Anterior cingulate cortex (tissue), 58 donors: ENCODE measurements around the gene AMBRA1.

Source experiments
- DNase-seq, 58 donors: peaks; one replicate each; lab custom pipeline; 2025; lab: John Stamatoyannopoulos, UW

The AMBRA1 gene

DNA sequence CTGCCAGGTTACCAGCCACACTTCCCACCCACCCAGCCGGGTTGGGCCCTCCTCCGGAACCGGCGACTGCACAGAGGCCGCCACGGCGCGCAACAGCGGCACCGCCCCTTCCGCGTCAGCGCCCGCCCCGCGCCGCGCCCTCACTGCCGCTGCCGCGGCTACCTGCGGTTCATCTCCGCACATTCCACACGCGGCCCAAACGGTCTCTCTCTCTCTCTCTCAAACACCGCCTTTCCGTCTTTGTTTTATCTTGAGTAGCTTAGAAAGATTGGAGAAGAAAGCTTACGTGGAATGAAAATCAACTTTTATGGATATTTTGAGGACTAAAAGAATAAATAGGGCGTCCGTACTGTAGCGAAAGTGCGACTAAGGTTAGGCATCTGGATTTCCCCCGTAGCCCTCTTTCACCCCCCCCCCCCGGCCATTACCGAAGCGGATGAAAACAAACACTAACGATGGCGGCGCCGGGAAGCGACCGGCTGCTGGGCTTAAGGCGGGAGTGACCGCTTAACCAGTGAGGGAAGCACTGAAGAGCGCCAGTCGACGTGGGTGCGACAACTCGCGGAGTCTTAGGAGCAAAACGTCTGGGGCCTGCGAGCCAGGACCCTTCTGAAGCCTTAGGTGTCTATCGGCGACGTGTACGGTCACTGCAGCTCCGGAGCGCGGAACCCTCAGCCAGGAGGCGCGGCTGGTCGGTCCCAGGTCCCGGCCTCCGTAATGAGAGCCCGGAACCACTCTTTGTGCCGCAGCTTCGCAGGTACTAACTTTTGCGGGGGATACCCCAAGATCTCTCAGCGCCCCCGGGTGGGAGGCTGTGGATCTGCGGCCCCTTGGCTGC lies 23.5 kb upstream of the AMBRA1 start, which contains the start of the genes ATG13 and HARBI1:
Gene ATG13 (plus strand): TSS at position 420 of the 838 bp plus-strand sequence. CDS start 26,739 bp downstream, outside the sequence.
Gene HARBI1 (minus strand): TSS at position 94 of the 838 bp plus-strand sequence. CDS start 990 bp downstream, outside the sequence.
- peak; percentile 14 to 91 (median 82) for DNase-seq

DNA sequence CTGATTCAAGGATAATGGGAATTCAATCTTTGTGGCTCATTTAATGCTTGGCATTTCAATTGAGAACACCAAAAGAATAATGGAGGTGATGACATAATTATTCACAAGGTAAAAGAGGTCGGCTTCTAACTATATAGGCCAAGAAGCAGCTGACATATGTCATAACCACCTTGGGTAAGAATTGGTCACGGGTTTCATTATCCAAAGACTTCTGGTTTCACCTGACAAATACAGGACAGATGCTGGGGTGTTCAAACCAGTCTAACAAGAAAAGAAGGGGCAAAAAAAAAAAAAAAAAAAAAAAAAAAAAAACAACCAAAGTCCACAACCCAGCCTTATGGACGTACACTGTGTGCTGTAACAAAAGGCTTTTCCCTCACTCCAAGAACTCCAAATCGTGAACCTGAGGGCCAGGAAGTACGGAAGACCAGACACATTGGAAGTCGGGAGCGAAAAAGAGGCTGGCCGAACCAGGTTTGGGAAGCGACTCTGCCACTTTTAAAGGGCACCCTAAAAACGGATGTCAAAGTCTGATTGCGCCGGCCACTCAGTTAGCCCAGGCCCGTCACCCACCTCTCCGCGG lies 22.8 kb upstream of the AMBRA1 start:
- no peak for DNase-seq

DNA sequence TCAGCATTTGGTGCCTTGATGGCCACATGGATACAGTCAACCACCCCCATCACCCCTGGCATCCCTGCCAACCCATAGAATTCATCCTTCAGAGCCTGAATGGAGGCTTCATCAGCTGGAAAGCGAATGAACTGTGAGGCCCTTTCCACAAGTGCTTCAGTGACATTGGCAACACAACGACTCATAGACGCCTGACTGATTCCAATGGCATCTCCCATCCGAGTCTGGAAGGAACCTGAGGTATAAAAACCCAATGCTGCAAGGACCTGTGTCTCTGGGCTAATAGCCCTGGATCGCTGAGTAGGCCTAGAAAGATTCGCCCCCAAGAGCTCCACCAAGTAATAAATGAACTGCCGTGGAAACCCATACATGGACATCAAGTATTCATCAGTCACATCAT lies 21.9 kb upstream of the AMBRA1 start:
- DNase-seq: no peak

DNA sequence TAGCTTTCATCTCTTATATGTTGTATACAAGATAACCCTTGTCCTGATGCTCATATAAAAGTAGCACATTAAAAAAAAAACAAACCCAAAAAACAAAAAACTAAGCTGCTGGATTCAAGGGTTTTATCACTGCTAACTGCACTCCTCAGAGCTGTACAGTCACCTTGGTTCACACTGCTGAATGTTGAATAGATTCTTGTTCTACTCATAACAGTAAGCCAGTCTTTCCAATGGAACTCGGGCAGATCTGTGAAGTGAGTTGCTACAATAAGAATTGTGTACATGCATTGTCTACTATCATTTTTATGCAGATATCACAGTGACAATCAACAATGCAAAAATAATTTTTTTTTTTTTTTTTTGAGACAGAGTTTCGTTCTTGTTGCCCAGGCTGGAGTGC lies 18.5 kb upstream of the AMBRA1 start:
- DNase-seq: peak in 5 of 58 donors; percentile 10 to 62 (median 17)

DNA sequence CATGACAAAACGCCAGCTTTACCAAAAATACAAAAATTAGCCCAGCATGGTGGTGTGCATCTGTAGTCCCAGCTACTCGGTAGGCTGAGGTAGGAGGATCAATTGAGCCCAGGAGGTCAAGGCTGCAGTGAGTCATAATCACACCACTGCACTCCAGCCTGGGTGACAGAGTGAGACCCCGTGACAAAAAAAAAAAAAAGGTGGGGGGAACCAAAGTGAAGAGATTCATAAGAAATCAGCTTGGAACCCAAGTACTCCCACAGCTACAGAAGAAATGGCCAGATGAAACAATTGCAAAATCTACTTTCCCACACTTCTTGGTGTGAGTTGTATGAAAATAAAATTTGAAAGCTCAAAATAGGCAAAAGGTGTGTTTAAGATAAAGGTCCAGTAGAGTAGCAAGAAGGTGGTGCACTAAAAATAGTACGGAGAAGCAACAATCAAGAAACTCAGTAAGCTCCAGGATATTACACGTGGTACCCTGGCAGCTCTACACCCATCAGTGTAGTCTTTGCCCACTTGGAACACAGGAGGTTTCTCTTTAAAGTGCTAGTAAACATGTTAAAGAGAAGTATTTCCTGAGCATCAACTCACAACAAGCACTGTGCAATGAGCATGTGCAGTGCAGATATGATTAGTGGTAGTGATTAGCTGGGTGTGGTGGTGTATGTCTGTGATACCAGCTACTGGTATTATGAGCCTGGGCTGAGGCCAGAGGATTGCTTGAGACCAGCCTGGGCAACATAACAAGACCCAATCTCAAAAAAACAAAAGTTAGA lies 17.9 kb upstream of the AMBRA1 start:
- peak in 1 of 58 donors; percentile 22 for DNase-seq

DNA sequence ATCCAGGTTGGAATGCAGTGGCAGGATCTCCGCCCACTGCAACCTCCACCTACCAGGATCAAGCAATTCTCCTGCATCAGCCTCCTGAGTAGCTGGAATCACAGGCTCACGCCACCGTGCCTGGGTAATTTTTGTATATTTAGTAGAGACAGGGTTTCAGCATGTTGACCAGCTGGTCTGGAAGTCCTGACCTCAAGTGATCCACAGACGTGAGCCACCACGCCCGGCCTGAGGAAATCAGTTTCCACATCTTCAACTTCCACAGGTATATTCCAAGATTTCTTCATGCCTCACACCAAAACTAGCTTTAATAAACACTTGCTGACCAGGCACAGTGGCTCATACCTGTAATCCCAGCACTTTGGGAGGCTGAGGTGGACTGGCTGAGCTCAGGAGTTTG lies 15.6 kb upstream of the AMBRA1 start:
- DNase-seq: no peak

DNA sequence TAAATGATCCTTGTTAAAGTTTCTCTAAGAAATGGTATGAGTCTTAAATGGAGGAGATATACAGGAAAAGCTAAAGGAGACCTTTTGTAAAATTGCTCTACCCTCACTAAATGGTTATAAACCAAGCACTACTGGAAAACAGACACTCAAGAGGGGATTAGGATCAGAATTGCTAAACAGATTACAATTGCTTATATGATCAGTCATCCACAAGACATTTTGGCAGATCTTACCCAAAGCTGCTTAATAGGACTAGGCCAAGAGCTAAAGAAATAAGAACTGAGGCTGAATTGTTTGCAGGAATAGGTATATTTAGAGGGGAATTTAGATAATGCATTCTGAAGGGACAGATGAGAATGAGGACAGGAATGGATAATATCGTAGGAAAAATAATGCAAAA lies 13.7 kb upstream of the AMBRA1 start:
- DNase-seq: no peak

DNA sequence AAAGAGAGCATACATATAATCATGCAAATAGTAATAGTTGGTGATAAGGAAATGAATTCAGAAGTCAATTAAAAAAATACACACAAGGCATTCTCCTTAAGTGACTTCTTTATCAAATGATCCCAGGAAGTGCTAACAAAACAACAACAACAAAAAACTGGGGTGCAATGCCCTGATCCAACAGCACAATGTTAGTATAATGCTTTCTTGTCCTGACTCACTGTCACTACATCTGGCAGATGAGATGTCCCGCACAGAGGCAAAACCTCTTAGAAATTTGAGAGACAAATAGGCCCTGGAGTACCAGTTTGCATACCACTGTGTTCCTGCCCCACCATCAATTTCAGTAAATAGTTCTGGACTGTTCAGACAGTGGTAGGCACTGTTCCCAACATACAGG lies 11.0 kb upstream of the AMBRA1 start:
- DNase-seq: peak in 2 of 58 donors; percentile 13 to 18

DNA sequence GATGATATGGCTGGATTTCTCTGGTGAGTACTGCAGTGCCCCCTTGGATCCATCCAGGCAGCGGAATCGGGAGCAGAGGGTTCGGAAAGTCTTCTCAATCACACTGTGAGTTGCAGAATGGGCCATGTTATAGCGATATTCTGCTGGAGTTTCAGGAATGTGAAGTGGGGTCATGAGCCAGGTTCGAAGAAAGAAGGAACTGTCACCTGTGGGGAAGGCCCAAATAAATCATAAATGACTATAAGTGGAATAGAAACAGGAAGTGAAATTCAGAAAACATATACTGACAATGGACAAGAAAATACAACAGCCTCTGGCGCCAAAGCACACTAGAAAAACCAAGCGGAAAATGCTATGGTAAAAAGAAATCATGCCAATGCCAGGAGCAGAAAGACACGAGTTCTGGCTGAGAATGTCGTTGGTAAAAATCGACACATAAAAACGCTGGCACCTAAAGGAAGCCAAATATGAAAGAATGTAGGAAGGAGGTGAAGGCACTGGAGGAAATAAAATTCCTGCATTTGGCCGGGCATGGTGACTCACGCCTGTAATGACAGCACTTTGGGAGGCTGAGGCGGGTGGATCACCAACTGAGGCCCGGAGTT lies 10.0 kb upstream of the AMBRA1 start:
- DNase-seq: no peak

DNA sequence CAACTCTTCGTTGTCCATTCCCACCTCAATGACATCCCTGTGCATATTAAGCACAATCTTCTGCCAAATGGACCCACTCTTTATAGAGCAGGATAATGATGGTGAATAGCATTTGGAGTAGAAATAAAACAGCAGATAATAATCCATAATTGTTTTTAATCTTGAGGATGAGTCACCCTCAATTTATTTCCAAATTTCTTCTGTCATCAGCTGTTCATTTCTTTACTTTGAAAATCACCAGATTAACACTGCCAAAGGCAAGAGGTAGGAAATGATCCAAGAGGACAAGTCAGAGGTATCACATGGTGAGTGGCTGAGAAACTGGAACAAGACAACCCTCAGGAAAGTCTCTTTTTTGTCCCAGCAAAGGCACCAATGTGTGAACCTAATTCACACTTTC lies 7.3 kb upstream of the AMBRA1 start:
- DNase-seq: no peak

DNA sequence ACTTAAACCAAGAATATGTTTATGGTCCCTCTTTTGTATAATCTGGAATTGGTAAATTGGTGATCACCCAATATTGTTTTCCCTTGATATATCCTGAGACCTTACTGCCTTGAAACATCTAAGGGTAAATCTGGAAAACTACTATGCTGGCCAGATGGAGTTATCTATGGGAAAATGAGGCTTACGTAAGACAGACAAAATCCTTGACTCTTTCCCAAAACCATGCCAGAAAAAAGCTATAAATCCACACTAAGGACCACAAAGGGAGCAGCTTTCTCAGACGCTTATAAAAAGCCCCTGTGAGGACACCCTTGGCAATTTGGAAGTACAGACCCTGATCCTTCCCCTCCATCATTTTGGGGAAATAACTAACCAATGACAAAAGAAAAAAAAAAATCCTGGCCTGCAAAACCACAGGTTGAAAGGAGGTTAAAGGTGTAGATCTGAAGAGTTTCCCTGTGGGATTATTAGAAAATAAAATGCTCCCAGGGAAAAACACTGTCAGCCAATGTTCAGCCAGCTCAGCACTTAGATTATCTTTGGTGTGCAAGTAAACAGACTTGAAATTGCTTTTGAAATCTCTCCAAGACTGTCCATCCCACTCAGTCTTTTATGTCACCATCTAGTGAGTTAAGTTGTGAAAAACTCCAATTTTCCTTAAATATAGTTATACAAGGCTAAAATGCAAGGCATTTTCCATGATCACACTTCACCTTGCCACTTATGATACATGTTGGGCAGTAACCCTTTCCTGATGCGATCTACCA lies 6.6 kb upstream of the AMBRA1 start:
- no peak for DNase-seq

DNA sequence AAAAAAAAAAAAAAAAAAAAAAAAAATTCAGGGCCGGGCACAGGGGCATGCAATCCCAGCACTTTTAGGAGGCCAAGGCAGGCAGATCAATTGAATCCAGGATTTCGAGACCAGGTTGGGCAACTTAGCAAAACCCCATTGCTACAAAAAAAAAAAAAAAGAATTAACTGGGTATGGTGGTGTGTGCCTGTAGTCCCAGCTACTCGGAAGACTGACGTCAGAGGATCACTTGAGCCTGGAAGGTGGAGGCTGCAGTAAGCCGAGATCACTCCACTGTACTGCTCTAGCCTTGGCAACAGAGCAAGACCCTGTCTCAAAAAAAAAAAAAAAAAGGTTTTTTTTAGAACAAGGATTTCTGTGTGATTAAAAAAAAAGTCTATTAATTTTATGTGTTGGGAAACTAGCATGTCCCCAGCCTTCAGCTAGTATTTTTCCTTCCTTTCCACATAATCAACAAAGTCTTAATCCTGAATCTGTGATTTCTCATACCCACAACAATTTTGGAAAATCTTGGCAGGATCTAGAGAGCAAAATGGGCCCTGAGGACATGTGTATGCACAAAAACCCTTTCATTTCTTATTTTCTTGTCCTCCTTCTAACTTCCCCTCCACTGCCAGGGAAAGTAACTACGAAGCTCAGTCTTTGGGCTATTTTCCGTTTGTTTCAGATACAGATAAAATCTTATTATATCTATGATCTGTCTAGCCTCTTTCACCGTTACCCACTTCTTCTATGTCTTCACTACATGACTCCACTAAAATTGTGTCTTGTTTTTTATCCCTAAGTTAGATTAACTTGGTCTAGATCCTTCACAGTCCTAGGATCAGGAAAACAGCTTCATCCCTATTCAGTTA lies 5.7 kb upstream of the AMBRA1 start:
- DNase-seq: no peak

DNA sequence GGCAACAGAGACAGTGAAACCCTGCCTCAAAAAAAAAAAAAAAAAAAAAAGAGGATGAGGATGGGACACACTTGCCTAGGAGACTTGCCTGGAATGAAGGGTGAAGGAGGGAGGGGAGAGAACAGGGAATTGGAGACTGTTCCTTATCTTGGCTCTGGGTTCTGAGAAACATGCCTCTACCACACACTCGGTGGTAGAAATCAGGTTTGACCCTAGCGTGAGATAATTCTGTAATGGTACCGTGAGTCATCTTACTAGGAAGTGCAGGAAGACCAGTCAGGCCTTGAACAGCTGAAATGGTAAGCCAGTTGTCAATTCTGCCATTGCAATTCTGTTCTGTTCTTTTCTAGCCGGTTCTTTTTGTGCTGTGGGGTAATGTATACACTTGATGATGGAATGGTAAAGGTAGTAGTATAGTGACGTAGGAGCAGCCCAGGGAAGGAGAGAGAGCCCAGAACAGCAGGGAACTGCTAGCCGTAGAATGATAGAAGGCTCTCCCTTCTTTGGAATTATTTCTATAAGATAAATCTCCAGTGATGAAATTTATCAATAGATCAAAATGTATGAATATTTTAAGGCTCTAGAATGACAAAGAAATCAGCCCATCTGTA lies 3.9 kb upstream of the AMBRA1 start:
- no peak for DNase-seq

DNA sequence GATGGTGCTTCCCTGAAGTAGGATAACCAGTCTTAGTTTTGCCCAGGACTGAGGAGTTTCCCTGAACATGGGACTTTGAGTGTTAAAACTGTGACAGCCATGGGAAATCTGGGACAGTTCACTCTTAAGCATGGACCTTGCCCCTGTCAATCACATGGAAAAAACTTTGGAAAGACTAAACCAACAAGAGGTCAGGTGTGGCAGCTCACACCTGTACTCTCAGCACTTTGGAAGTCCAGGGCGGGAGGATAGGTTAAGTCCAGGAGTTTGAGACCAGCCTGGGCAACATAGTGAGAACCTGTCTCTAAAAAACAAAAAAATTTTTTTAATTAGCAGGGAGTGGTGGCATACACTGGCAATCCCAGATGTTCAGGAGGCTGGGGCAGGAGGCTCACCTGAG lies 3.3 kb upstream of the AMBRA1 start:
- DNase-seq: no peak

DNA sequence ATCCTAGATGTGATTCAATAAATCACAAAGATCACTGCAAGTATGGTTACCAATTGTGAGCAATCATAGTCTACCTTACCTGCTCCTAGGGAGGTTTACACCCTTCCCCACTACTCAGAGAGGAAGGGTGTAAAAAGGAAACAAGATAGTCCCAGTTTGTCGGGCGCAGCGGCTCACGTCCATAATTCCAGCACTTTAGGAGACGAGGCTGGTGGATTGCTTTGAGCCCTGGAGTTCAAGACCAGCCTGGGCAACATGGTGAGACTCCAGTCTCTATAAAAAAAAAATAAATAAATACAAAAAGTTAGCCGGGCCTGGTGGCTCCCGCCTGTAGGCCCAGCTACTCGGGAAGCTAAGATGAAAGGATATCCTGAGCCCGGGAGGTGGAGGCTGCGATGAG lies 962 bp upstream of the AMBRA1 start:
- DNase-seq: no peak

DNA sequence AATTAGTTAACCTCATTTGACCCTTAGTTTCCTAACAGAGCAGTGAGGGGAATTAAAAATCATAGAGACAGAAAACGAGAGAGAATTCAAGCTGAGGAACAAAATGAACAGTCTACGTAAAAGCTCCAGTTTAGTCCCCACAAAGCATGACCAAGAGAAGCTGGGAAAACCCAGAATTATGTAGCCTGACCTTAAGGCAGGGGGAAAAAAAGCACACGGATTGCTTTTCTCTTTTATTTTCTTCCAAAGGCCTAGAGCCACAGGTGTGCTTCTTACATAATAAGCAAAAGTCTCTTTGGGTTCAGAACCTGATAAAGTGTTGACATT lies 514 bp upstream of the AMBRA1 start:
- no peak for DNase-seq

DNA sequence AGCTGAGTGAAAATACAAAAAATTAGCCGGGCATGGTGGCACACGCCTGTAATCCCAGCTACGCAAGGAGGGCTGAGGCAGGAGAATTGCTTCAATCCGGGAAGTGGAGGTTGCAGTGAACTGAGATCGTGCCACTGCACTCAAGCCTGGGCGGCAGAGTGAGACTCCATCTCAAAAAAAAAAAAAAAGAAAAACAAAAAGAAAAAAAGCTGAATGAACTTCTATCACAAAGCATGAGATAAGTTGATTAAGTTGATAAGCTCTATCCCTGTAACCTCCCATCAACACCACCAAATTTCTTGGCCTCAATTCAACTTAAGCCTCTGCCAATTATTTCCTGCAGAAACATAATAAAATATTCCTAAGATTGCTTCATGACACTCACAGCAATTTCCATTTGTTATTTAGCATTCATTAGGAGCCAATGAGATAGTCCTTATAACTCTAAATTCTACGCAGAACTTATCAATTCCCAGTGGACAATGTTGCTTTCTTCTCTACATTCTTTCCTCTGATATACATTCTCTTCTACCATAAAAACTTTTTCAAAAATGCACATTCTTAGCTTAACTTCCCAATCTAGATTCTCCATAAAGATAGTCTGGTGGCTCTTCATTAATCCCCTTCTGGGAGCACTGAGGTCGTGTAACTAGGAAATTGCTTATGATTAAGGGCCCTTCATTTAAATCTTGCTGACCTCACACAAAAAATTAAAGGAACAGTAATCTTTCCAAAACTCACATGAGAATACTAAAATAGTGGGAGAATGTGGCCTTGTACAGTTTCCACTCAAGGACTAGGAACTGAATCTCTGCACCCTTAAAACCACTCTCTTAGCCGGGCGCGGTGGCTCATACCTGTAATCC lies 2.9 kb downstream of the AMBRA1 start:
- DNase-seq: no peak

DNA sequence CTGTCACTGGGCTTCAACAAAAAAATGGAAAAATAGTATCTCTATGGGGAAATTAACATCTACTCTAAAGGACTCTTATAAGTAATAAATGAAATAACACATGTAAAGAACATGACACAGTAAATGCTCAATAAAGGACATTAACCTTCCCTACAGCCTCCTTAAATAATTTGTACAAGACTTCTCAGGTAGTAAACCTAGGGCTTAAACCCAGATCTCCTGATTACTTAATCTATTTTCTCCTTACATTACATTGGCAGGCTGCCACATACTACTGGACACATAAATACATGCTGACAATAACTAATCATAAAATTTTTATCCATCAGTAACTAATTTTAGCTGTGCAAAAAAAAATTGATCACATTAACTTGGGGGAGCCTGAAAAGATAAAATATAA lies 4.9 kb downstream of the AMBRA1 start:
- DNase-seq: no peak
